Measurements from ENCODE around the gene PLA2G4A. TPM values are rescaled to one million over a fixed set of nuclear protein-coding genes. Genes with fewer than 3 reads are reported as not detected.

Gene PLA2G4A
- total and polyA plus RNA-seq, 2 experiments from 2014 or later, result 1.1 to 3.8 TPM

DNA sequence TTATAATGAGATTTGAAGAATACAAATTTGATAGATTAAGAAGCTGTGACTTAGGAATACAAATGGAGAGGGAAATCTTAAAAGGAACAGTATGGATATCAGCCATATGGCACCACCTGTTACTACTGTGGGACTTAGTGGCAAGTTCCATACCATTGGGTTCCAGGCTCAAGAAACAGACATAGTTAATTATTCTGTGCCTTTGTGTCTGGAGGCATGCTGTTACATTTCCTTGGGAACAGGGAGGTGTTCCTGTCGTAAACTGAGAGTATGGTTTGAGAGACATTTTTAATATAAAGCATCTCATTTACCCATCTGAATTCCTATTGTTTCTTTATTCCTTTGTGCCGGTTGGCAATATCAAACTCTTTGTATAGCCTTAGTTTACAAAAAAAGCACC lies 15.2 kb downstream of the PLA2G4A start:
- H4K20me1 ChIP-seq (replicated peaks; ENCODE audit: insufficient read depth), result no peaks in the 10 kb centered on the region
- ATAC-seq (no peak), DNase-seq (ENCODE audit: low spot score) (no peak)
- Mint-ChIP-seq H3K27me3 (ENCODE audit: insufficient read depth, low read depth, poor library complexity) (no peaks in the 10 kb centered on the region), H3K4me1 (peaks cover 5% of the 10 kb centered on the region; the same call in 2 of the 3 replicates), H3K9me3 (no peaks in the 10 kb centered on the region), H3K4me3 (no peak overlapping the region), H3K36me3 (ENCODE audit: low read depth) (no peaks in the 10 kb centered on the region), H3K27ac (no peak overlapping the region)
- H3K79me2 ChIP-seq (replicated peaks; ENCODE audit: insufficient read depth), result no peaks in the 10 kb centered on the region
- no peak overlapping the region for H3K4me2 ChIP-seq
- H3K27ac ChIP-seq (ENCODE audit: low read depth), result no peak overlapping the region
- H3F3A ChIP-seq (replicated peaks; ENCODE audit: low read depth), result no peaks in the 10 kb centered on the region
- no peak overlapping the region for H2AFZ ChIP-seq
- no peaks in the 10 kb centered on the region for H3K27me3 ChIP-seq (ENCODE audit: insufficient read depth)
- H3K36me3 ChIP-seq (ENCODE audit: insufficient read depth), result no peaks in the 10 kb centered on the region
- no peak overlapping the region for H3K4me3 ChIP-seq
- H3K9me2 ChIP-seq (ENCODE audit: insufficient read depth), result no peaks in the 10 kb centered on the region
- H3K4me1 ChIP-seq (ENCODE audit: insufficient read depth), result no peaks in the 10 kb centered on the region
- TF ChIP-seq, protein P1, sequence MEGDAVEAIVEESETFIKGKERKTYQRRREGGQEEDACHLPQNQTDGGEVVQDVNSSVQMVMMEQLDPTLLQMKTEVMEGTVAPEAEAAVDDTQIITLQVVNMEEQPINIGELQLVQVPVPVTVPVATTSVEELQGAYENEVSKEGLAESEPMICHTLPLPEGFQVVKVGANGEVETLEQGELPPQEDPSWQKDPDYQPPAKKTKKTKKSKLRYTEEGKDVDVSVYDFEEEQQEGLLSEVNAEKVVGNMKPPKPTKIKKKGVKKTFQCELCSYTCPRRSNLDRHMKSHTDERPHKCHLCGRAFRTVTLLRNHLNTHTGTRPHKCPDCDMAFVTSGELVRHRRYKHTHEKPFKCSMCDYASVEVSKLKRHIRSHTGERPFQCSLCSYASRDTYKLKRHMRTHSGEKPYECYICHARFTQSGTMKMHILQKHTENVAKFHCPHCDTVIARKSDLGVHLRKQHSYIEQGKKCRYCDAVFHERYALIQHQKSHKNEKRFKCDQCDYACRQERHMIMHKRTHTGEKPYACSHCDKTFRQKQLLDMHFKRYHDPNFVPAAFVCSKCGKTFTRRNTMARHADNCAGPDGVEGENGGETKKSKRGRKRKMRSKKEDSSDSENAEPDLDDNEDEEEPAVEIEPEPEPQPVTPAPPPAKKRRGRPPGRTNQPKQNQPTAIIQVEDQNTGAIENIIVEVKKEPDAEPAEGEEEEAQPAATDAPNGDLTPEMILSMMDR (conservative IDR thresholded peaks at IDR 0.05; ENCODE audit: low read depth in 2 of 2), result no peak
- TF ChIP-seq, protein P2, sequence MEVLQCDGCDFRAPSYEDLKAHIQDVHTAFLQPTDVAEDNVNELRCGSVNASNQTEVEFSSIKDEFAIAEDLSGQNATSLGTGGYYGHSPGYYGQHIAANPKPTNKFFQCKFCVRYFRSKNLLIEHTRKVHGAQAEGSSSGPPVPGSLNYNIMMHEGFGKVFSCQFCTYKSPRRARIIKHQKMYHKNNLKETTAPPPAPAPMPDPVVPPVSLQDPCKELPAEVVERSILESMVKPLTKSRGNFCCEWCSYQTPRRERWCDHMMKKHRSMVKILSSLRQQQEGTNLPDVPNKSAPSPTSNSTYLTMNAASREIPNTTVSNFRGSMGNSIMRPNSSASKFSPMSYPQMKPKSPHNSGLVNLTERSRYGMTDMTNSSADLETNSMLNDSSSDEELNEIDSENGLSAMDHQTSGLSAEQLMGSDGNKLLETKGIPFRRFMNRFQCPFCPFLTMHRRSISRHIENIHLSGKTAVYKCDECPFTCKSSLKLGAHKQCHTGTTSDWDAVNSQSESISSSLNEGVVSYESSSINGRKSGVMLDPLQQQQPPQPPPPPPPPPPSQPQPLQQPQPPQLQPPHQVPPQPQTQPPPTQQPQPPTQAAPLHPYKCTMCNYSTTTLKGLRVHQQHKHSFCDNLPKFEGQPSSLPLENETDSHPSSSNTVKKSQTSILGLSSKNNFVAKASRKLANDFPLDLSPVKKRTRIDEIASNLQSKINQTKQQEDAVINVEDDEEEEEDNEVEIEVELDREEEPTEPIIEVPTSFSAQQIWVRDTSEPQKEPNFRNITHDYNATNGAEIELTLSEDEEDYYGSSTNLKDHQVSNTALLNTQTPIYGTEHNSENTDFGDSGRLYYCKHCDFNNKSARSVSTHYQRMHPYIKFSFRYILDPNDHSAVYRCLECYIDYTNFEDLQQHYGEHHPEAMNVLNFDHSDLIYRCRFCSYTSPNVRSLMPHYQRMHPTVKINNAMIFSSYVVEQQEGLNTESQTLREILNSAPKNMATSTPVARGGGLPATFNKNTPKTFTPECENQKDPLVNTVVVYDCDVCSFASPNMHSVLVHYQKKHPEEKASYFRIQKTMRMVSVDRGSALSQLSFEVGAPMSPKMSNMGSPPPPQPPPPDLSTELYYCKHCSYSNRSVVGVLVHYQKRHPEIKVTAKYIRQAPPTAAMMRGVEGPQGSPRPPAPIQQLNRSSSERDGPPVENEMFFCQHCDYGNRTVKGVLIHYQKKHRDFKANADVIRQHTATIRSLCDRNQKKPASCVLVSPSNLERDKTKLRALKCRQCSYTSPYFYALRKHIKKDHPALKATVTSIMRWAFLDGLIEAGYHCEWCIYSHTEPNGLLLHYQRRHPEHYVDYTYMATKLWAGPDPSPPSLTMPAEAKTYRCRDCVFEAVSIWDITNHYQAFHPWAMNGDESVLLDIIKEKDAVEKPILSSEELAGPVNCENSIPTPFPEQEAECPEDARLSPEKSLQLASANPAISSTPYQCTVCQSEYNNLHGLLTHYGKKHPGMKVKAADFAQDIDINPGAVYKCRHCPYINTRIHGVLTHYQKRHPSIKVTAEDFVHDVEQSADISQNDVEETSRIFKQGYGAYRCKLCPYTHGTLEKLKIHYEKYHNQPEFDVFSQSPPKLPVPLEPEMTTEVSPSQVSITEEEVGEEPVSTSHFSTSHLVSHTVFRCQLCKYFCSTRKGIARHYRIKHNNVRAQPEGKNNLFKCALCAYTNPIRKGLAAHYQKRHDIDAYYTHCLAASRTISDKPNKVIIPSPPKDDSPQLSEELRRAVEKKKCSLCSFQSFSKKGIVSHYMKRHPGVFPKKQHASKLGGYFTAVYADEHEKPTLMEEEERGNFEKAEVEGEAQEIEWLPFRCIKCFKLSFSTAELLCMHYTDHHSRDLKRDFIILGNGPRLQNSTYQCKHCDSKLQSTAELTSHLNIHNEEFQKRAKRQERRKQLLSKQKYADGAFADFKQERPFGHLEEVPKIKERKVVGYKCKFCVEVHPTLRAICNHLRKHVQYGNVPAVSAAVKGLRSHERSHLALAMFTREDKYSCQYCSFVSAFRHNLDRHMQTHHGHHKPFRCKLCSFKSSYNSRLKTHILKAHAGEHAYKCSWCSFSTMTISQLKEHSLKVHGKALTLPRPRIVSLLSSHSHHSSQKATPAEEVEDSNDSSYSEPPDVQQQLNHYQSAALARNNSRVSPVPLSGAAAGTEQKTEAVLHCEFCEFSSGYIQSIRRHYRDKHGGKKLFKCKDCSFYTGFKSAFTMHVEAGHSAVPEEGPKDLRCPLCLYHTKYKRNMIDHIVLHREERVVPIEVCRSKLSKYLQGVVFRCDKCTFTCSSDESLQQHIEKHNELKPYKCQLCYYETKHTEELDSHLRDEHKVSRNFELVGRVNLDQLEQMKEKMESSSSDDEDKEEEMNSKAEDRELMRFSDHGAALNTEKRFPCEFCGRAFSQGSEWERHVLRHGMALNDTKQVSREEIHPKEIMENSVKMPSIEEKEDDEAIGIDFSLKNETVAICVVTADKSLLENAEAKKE (CRISPR knock-in tag; IDR thresholded peaks at IDR 0.05), result no peak
- TF ChIP-seq, protein P3, sequence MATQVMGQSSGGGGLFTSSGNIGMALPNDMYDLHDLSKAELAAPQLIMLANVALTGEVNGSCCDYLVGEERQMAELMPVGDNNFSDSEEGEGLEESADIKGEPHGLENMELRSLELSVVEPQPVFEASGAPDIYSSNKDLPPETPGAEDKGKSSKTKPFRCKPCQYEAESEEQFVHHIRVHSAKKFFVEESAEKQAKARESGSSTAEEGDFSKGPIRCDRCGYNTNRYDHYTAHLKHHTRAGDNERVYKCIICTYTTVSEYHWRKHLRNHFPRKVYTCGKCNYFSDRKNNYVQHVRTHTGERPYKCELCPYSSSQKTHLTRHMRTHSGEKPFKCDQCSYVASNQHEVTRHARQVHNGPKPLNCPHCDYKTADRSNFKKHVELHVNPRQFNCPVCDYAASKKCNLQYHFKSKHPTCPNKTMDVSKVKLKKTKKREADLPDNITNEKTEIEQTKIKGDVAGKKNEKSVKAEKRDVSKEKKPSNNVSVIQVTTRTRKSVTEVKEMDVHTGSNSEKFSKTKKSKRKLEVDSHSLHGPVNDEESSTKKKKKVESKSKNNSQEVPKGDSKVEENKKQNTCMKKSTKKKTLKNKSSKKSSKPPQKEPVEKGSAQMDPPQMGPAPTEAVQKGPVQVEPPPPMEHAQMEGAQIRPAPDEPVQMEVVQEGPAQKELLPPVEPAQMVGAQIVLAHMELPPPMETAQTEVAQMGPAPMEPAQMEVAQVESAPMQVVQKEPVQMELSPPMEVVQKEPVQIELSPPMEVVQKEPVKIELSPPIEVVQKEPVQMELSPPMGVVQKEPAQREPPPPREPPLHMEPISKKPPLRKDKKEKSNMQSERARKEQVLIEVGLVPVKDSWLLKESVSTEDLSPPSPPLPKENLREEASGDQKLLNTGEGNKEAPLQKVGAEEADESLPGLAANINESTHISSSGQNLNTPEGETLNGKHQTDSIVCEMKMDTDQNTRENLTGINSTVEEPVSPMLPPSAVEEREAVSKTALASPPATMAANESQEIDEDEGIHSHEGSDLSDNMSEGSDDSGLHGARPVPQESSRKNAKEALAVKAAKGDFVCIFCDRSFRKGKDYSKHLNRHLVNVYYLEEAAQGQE (IDR thresholded peaks at IDR 0.05; ENCODE audit: unreplicated experiment), result no peak
- no peak for TF ChIP-seq ZNF114 (CRISPR knock-in tag; IDR thresholded peaks at IDR 0.05)
- TF ChIP-seq, protein P4, sequence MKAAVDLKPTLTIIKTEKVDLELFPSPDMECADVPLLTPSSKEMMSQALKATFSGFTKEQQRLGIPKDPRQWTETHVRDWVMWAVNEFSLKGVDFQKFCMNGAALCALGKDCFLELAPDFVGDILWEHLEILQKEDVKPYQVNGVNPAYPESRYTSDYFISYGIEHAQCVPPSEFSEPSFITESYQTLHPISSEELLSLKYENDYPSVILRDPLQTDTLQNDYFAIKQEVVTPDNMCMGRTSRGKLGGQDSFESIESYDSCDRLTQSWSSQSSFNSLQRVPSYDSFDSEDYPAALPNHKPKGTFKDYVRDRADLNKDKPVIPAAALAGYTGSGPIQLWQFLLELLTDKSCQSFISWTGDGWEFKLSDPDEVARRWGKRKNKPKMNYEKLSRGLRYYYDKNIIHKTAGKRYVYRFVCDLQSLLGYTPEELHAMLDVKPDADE (IDR thresholded peaks at IDR 0.05), result no peak
- no peak for TF ChIP-seq EZH2 (IDR thresholded peaks at IDR 0.05; ENCODE audit: low read depth, unreplicated experiment)
- no peak for TF ChIP-seq POLR2AphosphoS5 (IDR thresholded peaks at IDR 0.05; ENCODE audit: low read depth)
